ENCODE data around the gene INSL3.

DNA sequence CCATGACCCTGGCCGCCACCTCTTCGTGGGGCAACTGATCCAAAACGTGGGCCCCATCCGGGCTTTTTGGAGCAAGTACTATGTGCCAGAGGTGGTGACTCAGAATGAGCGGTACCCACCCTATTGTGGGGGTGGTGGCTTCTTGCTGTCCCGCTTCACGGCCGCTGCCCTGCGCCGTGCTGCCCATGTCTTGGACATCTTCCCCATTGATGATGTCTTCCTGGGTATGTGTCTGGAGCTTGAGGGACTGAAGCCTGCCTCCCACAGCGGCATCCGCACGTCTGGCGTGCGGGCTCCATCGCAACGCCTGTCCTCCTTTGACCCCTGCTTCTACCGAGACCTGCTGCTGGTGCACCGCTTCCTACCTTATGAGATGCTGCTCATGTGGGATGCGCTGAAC, 9.6 kb downstream of the INSL3 start:
- TF ChIP-seq, protein P1, sequence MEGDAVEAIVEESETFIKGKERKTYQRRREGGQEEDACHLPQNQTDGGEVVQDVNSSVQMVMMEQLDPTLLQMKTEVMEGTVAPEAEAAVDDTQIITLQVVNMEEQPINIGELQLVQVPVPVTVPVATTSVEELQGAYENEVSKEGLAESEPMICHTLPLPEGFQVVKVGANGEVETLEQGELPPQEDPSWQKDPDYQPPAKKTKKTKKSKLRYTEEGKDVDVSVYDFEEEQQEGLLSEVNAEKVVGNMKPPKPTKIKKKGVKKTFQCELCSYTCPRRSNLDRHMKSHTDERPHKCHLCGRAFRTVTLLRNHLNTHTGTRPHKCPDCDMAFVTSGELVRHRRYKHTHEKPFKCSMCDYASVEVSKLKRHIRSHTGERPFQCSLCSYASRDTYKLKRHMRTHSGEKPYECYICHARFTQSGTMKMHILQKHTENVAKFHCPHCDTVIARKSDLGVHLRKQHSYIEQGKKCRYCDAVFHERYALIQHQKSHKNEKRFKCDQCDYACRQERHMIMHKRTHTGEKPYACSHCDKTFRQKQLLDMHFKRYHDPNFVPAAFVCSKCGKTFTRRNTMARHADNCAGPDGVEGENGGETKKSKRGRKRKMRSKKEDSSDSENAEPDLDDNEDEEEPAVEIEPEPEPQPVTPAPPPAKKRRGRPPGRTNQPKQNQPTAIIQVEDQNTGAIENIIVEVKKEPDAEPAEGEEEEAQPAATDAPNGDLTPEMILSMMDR (IDR thresholded peaks at IDR 0.05; ENCODE audit: low read depth, low read length, poor library complexity, severe bottlenecking), result no peak
- no peak for TF ChIP-seq EZH2phosphoT487 (IDR thresholded peaks at IDR 0.05; ENCODE audit: borderline replicate concordance, low read length)
